ENCODE data around the gene ATAD3C. TPM values are rescaled to one million over a fixed set of nuclear protein-coding genes. Genes with fewer than 3 reads are reported as not detected.
"Not testable (repeated sequence)": the region's sequence is repeated elsewhere in the genome, so short reads cannot be mapped to it uniquely, and the experiment has no call there.

The ATAD3C gene
- total RNA-seq, 2 donors from 2014 or later, result 0.49 to 0.87 TPM

- ATAC-seq; intact Hi-C loops (cut with DNase I, micrococcal nuclease); DNase-seq: not testable (repeated sequence)
Measured at GRCh38 chr1:1417825-1418463, 31.5 kb upstream of the ATAD3C start.

GRCh38 chr1:1418464-1419362, 30.8 kb upstream of the ATAD3C start:
- ATAC-seq (no peak), DNase-seq (no peak)
- intact Hi-C loops (cut with DNase I, micrococcal nuclease), result no loop called here

GRCh38 chr1:1419363-1419812, 30.1 kb upstream of the ATAD3C start:
- intact Hi-C loops (cut with DNase I, micrococcal nuclease), result no loop called here
- ATAC-seq, result peak; percentile 19
- DNase-seq, result no peak

GRCh38 chr1:1419813-1420653, 29.5 kb upstream of the ATAD3C start:
- DNase-seq (peak in 1 of 2 donors; percentile 24), ATAC-seq (peak; percentile 89)
- intact Hi-C loops (cut with DNase I, micrococcal nuclease), result no loop called here

- no peak for DNase-seq
- ATAC-seq, result no peak
- intact Hi-C loops (cut with DNase I, micrococcal nuclease), result no loop called here
Measured at GRCh38 chr1:1420654-1421141, 28.8 kb upstream of the ATAD3C start.

- ATAC-seq (no peak), DNase-seq (no peak)
- intact Hi-C loops (cut with DNase I, micrococcal nuclease), result no loop called here
Measured at GRCh38 chr1:1421147-1421906, 28.2 kb upstream of the ATAD3C start, which contains the start of gene ANKRD65. ANKRD65 (minus strand) TSS chr1:1421276; CDS start chr1:1421005, 271 bp downstream.

GRCh38 chr1:1421907-1422464, 27.5 kb upstream of the ATAD3C start:
- intact Hi-C loops (cut with DNase I, micrococcal nuclease), result no loop called here
- ATAC-seq, result no peak
- no peak for DNase-seq

- no peak for ATAC-seq
- intact Hi-C loops (cut with DNase I, micrococcal nuclease), result no loop called here
- DNase-seq, result no peak
Measured at GRCh38 chr1:1422465-1423244, 26.8 kb upstream of the ATAD3C start.

- DNase-seq (no peak), ATAC-seq (no peak)
- intact Hi-C loops (cut with DNase I, micrococcal nuclease), result no loop called here
Measured at GRCh38 chr1:1423245-1423597, 26.3 kb upstream of the ATAD3C start.

GRCh38 chr1:1424707-1425106, 24.8 kb upstream of the ATAD3C start:
- DNase-seq (no peak), ATAC-seq (no peak)
- intact Hi-C loops (cut with DNase I, micrococcal nuclease), result no loop called here

GRCh38 chr1:1425426-1425752, 24.1 kb upstream of the ATAD3C start:
- intact Hi-C loops (cut with DNase I, micrococcal nuclease), result no loop called here
- no peak for DNase-seq
- no peak for ATAC-seq

GRCh38 chr1:1425753-1426495, 23.6 kb upstream of the ATAD3C start:
- DNase-seq, result no peak
- no peak for ATAC-seq
- intact Hi-C loops (cut with DNase I, micrococcal nuclease), result no loop called here

GRCh38 chr1:1426496-1427105, 22.9 kb upstream of the ATAD3C start:
- intact Hi-C loops (cut with DNase I, micrococcal nuclease), result no loop called here
- no peak for DNase-seq
- no peak for ATAC-seq

GRCh38 chr1:1427106-1427819, 22.2 kb upstream of the ATAD3C start:
- intact Hi-C loops (cut with DNase I, micrococcal nuclease), result no loop called here
- DNase-seq (peak in 1 of 2 donors; percentile 52), ATAC-seq (no peak)

GRCh38 chr1:1427820-1428148, 21.7 kb upstream of the ATAD3C start:
- intact Hi-C loops (cut with DNase I, micrococcal nuclease), result no loop called here
- ATAC-seq (no peak), DNase-seq (no peak)

- ATAC-seq, result no peak
- intact Hi-C loops (cut with DNase I, micrococcal nuclease), result no loop called here
- DNase-seq, result no peak
Measured at GRCh38 chr1:1428174-1428573, 21.3 kb upstream of the ATAD3C start.
